ENCODE data around the gene ALK. TPM values are rescaled to one million over a fixed set of nuclear protein-coding genes. Genes with fewer than 3 reads are reported as not detected.

ALK gene
- polyA plus RNA-seq, 1 of the 3 experiments (the other 2 are of a cell fraction): 0.30 TPM

GRCh38 chr2:29558097-29558496 lies 363.3 kb downstream of the ALK start:
- Histone ChIP-seq H3F3A (replicated peaks; ENCODE audit: insufficient read depth) (no peaks in the 10 kb centered on the region), H3K27me3 (ENCODE audit: insufficient read depth) (no peaks in the 10 kb centered on the region; the same call in 1 of the 2 replicates), H3K27ac (ENCODE audit: low read depth in 2 of 2, low read length in 1 of 2) (peak overlapping the region in 1 of 2 experiments; percentile 36; a peak in 1 of 4 replicates), H3K9me3 (no peaks in the 10 kb centered on the region), H3K4me3 (ENCODE audit: low read depth in 2 of 2, low read length in 1 of 2) (no peak overlapping the region), H3K4me1 (ENCODE audit: control insufficient read depth in 1 of 2, insufficient read depth in 2 of 2, low read depth in 1 of 2, low read length in 1 of 2) (peaks cover 0 to 31% of the 10 kb centered on the region in 2 experiments; a peak in 2 of 4 replicates), H3K4me2 (no peak overlapping the region), H4K20me1 (ENCODE audit: insufficient read depth) (no peaks in the 10 kb centered on the region), H3K9ac (no peak overlapping the region), H3K36me3 (replicated peaks in 1 of 2; ENCODE audit: control insufficient read depth in 1 of 2, insufficient read depth in 2 of 2, low read length in 1 of 2) (no peaks in the 10 kb centered on the region), H3K79me2 (ENCODE audit: insufficient read depth) (no peaks in the 10 kb centered on the region), H3K9me2 (no peaks in the 10 kb centered on the region), H2AFZ (ENCODE audit: low read depth) (no peak overlapping the region)
- POLR2A ChIA-PET: no interaction called here
- CTCF ChIA-PET: interaction anchor here (1.0 to 2.4 kb wide), 2 partner anchors 249 to 263 kb away, joined by 3 to 10 read pairs; no protein-coding TSS in a partner anchor
- TF ChIP-seq GABPA (IDR thresholded peaks at IDR 0.05; ENCODE audit: low read depth) (no peak), IRF3 (IDR thresholded peaks at IDR 0.05; ENCODE audit: low read depth, low read length) (no peak), MXI1 (IDR thresholded peaks at IDR 0.05; ENCODE audit: low read depth, low read length) (no peak), RFX5 (IDR thresholded peaks at IDR 0.05; ENCODE audit: low read length) (no peak), YY1 (IDR thresholded peaks at IDR 0.05; ENCODE audit: low read depth) (no peak), TCF12 (IDR thresholded peaks at IDR 0.05) (no peak), ELF1 (IDR thresholded peaks at IDR 0.05) (no peak), MAX (IDR thresholded peaks at IDR 0.05; ENCODE audit: low read depth) (no peak), SIN3A (IDR thresholded peaks at IDR 0.05; ENCODE audit: borderline replicate concordance, low read depth, low read length) (no peak), MEF2A (IDR thresholded peaks at IDR 0.05; ENCODE audit: borderline replicate concordance, low read depth) (no peak), FOXJ3 (CRISPR knock-in tag; IDR thresholded peaks at IDR 0.05) (no peak), GATA2 (CRISPR knock-in tag; IDR thresholded peaks at IDR 0.05) (no peak)
- no peak for DNase-seq

- Histone ChIP-seq H3K4me1 (ENCODE audit: control insufficient read depth in 1 of 2, insufficient read depth in 2 of 2, low read depth in 1 of 2, low read length in 1 of 2) (peaks cover 0 to 22% of the 10 kb centered on the region in 2 experiments; a peak in 2 of 4 replicates), H3F3A (replicated peaks; ENCODE audit: insufficient read depth) (no peaks in the 10 kb centered on the region), H3K9me3 (no peaks in the 10 kb centered on the region), H3K36me3 (replicated peaks in 1 of 2; ENCODE audit: control insufficient read depth in 1 of 2, insufficient read depth in 2 of 2, low read length in 1 of 2) (no peaks in the 10 kb centered on the region), H3K27ac (ENCODE audit: low read depth in 2 of 2, low read length in 1 of 2) (no peak overlapping the region; a peak in 1 of 4 replicates), H4K20me1 (ENCODE audit: insufficient read depth) (no peaks in the 10 kb centered on the region), H3K4me3 (ENCODE audit: low read depth in 2 of 2, low read length in 1 of 2) (no peak overlapping the region), H3K4me2 (no peak overlapping the region), H3K27me3 (ENCODE audit: insufficient read depth) (no peaks in the 10 kb centered on the region; the same call in 1 of the 2 replicates), H3K79me2 (ENCODE audit: insufficient read depth) (no peaks in the 10 kb centered on the region), H3K9ac (no peak overlapping the region), H3K9me2 (no peaks in the 10 kb centered on the region), H2AFZ (ENCODE audit: low read depth) (no peak overlapping the region)
- DNase-seq: no peak
- ChIA-PET CTCF (interaction anchor here (1.7 to 2.4 kb wide), 2 partner anchors 8 to 248 kb away, joined by 5 to 10 read pairs; no protein-coding TSS in a partner anchor), POLR2A (no interaction called here)
- TF ChIP-seq JUND (IDR thresholded peaks at IDR 0.05): no peak
- 28% methylated on average over 1 of the region's 1 CpG for WGBS (ENCODE audit: low lambda C conversion rate)
Observed at GRCh38 chr2:29557268-29557667, 364.1 kb downstream of the ALK start.

- POLR2A ChIA-PET: no interaction called here
- H3K4me2 ChIP-seq: no peak overlapping the region
- no peaks in the 10 kb centered on the region; the same call in 1 of the 2 replicates for H3K27me3 ChIP-seq (ENCODE audit: insufficient read depth)
- TF ChIP-seq CHD2 (IDR thresholded peaks at IDR 0.05; ENCODE audit: low read length, partially characterized antibody) (no peak), RFX5 (IDR thresholded peaks at IDR 0.05; ENCODE audit: low read length) (no peak), FOSL2 (IDR thresholded peaks at IDR 0.05; ENCODE audit: borderline replicate concordance, low read depth) (no peak), GABPA (IDR thresholded peaks at IDR 0.05; ENCODE audit: low read depth) (no peak), POLR2AphosphoS5 (IDR thresholded peaks at IDR 0.05; ENCODE audit: low read depth, low read length) (no peak), ELF1 (IDR thresholded peaks at IDR 0.05) (no peak), NFIC (IDR thresholded peaks at IDR 0.05; ENCODE audit: borderline replicate concordance) (no peak), FOXM1 (IDR thresholded peaks at IDR 0.05; ENCODE audit: low read depth) (no peak), EZH2phosphoT487 (IDR thresholded peaks at IDR 0.05; ENCODE audit: borderline replicate concordance, low read depth) (no peak)
- TF ChIP-seq, protein P1, sequence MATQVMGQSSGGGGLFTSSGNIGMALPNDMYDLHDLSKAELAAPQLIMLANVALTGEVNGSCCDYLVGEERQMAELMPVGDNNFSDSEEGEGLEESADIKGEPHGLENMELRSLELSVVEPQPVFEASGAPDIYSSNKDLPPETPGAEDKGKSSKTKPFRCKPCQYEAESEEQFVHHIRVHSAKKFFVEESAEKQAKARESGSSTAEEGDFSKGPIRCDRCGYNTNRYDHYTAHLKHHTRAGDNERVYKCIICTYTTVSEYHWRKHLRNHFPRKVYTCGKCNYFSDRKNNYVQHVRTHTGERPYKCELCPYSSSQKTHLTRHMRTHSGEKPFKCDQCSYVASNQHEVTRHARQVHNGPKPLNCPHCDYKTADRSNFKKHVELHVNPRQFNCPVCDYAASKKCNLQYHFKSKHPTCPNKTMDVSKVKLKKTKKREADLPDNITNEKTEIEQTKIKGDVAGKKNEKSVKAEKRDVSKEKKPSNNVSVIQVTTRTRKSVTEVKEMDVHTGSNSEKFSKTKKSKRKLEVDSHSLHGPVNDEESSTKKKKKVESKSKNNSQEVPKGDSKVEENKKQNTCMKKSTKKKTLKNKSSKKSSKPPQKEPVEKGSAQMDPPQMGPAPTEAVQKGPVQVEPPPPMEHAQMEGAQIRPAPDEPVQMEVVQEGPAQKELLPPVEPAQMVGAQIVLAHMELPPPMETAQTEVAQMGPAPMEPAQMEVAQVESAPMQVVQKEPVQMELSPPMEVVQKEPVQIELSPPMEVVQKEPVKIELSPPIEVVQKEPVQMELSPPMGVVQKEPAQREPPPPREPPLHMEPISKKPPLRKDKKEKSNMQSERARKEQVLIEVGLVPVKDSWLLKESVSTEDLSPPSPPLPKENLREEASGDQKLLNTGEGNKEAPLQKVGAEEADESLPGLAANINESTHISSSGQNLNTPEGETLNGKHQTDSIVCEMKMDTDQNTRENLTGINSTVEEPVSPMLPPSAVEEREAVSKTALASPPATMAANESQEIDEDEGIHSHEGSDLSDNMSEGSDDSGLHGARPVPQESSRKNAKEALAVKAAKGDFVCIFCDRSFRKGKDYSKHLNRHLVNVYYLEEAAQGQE (IDR thresholded peaks at IDR 0.05; ENCODE audit: low read depth, low read length): no peak
Observed at GRCh38 chr2:29549069-29549380, 372.4 kb downstream of the ALK start.

More at GRCh38 chr2:29549069-29549380, 372.4 kb downstream of the ALK start:
- no peaks in the 10 kb centered on the region for H3F3A ChIP-seq (replicated peaks; ENCODE audit: insufficient read depth)
- no peak overlapping the region for H2AFZ ChIP-seq (ENCODE audit: low read depth)
- no peaks in the 10 kb centered on the region for H3K9me2 ChIP-seq
- WGBS (ENCODE audit: low lambda C conversion rate): 73% methylated on average over 2 of the region's 2 CpGs
- H3K4me3 ChIP-seq (ENCODE audit: low read depth in 2 of 2, low read length in 1 of 2): no peak overlapping the region
- no peak for DNase-seq
- H3K9me3 ChIP-seq: no peaks in the 10 kb centered on the region
- H3K9ac ChIP-seq: no peak overlapping the region
- H3K27ac ChIP-seq (ENCODE audit: low read depth in 2 of 2, low read length in 1 of 2): no peak overlapping the region; a peak in 1 of 4 replicates
- H3K79me2 ChIP-seq (ENCODE audit: insufficient read depth): no peaks in the 10 kb centered on the region
- H3K4me1 ChIP-seq (ENCODE audit: control insufficient read depth in 1 of 2, insufficient read depth in 2 of 2, low read depth in 1 of 2, low read length in 1 of 2): peaks cover 0 to 9% of the 10 kb centered on the region in 2 experiments; a peak in 2 of 4 replicates
- no peaks in the 10 kb centered on the region for H3K36me3 ChIP-seq (replicated peaks in 1 of 2; ENCODE audit: control insufficient read depth in 1 of 2, insufficient read depth in 2 of 2, low read length in 1 of 2)
- CTCF ChIA-PET: no interaction called here
- H4K20me1 ChIP-seq (ENCODE audit: insufficient read depth): no peaks in the 10 kb centered on the region
